ENCODE measurements around the gene STXBP2.

- TF ChIP-seq POLR2AphosphoS5 (IDR thresholded peaks at IDR 0.05; ENCODE audit: borderline replicate concordance, low read depth, low read length) (no peak), EZH2 (IDR thresholded peaks at IDR 0.05) (no peak), FOXP2 (optimal IDR thresholded peaks at IDR 0.05; ENCODE audit: control extremely low read depth, extremely low read length, insufficient read depth) (no peak)
Observed at GRCh38 chr19:7676854-7677253, 39.9 kb downstream of the STXBP2 start, which contains the start of gene MCEMP1.
